Kidney (tissue), 14 donors: ENCODE measurements around the gene OTOF. TPM values are rescaled to one million over a fixed set of nuclear protein-coding genes. Genes with fewer than 3 reads are reported as not detected.

Experiments
- DNase-seq, 5 donors: peaks; one replicate each; pipeline ENCODE4 v3.0.0-alpha.2; 2013 to 2020
- FAIRE-seq: peaks from 2 replicates; lab custom pipeline; 2012; peaks lifted over from hg19 to GRCh38; lab: Jason Lieb, UNC
- H3K27ac ChIP-seq, 2 donors: one replicate each; pipeline ENCODE4 v1.7.0; 2013; ENCODE audit warnings: low read depth in 2 of 2, low read length in 2 of 2, inconsistent platforms in 1 of 2
- H3K27me3 ChIP-seq: one replicate; pipeline ENCODE4 v1.7.1; 2013; ENCODE audit warnings: low read length, inconsistent platforms; ENCODE audit not compliant: control insufficient read depth, insufficient read depth
- H3K36me3 ChIP-seq, 3 donors: one replicate each; pipeline versions ENCODE4 v1.7.0 to v1.7.1; 2013; ENCODE audit warnings: low read length in 3 of 3, control low read depth in 1 of 3, inconsistent platforms in 1 of 3; ENCODE audit not compliant: insufficient read depth in 3 of 3, control insufficient read depth in 2 of 3
- H3K4me1 ChIP-seq, 3 donors: one replicate each; pipeline versions ENCODE4 v1.7.0 to v1.7.1; 2013; ENCODE audit warnings: low read length in 3 of 3, inconsistent platforms in 1 of 3, low read depth in 1 of 3; ENCODE audit not compliant: control insufficient read depth in 2 of 3, insufficient read depth in 2 of 3
- H3K4me3 ChIP-seq, 3 donors: one replicate each; pipeline versions ENCODE4 v1.7.0 to v1.8.1; 2013; ENCODE audit warnings: low read length in 3 of 3, control low read depth in 1 of 3, inconsistent platforms in 1 of 3
- H3K9ac ChIP-seq, 3 donors: one replicate each; pipeline versions ENCODE4 v1.7.0 to v1.7.1; 2013; ENCODE audit warnings: low read length in 3 of 3, control low read depth in 1 of 3, inconsistent platforms in 1 of 3
- H3K9me3 ChIP-seq, 3 donors: one replicate each; pipeline versions ENCODE4 v1.7.0 to v1.7.1; 2013; ENCODE audit warnings: low read length in 3 of 3, control low read depth in 1 of 3, inconsistent platforms in 1 of 3; ENCODE audit not compliant: control insufficient read depth in 2 of 3, insufficient read depth in 1 of 3
- CTCF ChIP-seq: IDR thresholded peaks from 3 replicates; pipeline ENCODE4 v1.5.1; 2012; ENCODE audit warnings: mild to moderate bottlenecking, moderate library complexity, borderline replicate concordance; ENCODE audit not compliant: insufficient read depth; ENCODE audit errors: extremely low read depth
- intact Hi-C: fragments of 100-400 bp; cut with DNase I; formaldehyde crosslinking; loops from one replicate; pipeline ENCODE4 v1.11.1; 2022
- polyA plus RNA-seq: library from polyadenylated mRNA; stranded (reverse); fragments of 350-450 nt; fragmentation: Illumina TruSeq; extraction: RNeasy Lipid Tissue Mini Kit (QIAGEN cat#74804); gene quantifications from one replicate; pipeline ENCODE4 v1.2.3, GENCODE V29; 2014; ENCODE audit warnings: low read depth, low replicate concordance; ENCODE audit not compliant: insufficient read depth
- total RNA-seq: library from RNA; stranded (reverse); fragmentation: NEBNext Ultra II Directional; extraction: Animal tissue kit (Norgen Biotek cat#: 25700); gene quantifications from one replicate; pipeline ENCODE4 v1.2.1, GENCODE V29; 2021
- donor health status: control.
- donor health status: control.
- donor health status: control.
- donor health status: control.
- donor health status: control.
- donor health status: DM: yes; HTN: yes; CAD: no.
- donor health status: Normal renal cell carcinoma (clear cell type).

The OTOF gene
- total and polyA plus RNA-seq, 2 donors from 2014 or later: 0.16 TPM; not detected in 1

- FAIRE-seq: no peak
- Histone ChIP-seq H3K27me3 (no peaks in the 10 kb centered on the region), H3K4me1 (peaks cover 0 to 5% (median 0%) of the 10 kb centered on the region in 3 donors), H3K9me3 (no peaks in the 10 kb centered on the region), H3K27ac (no peak overlapping the region), H3K9ac (peak overlapping the region in 1 of 3 donors; percentile 35), H3K4me3 (peak overlapping the region in 2 of 3 donors; percentile 18 to 55), H3K36me3 (no peaks in the 10 kb centered on the region)
- intact Hi-C loops: no loop called here
- DNase-seq: peak; percentile 86 to 91 (median 90)
- peak; percentile 69 for TF ChIP-seq CTCF
Observed at GRCh38 chr2:26503231-26503880, 25.4 kb upstream of the OTOF start.

- Histone ChIP-seq H3K36me3 (no peaks in the 10 kb centered on the region), H3K9me3 (no peaks in the 10 kb centered on the region), H3K27ac (no peak overlapping the region), H3K4me3 (no peak overlapping the region), H3K27me3 (no peaks in the 10 kb centered on the region), H3K9ac (no peak overlapping the region), H3K4me1 (peaks cover 0 to 5% (median 0%) of the 10 kb centered on the region in 3 donors)
- intact Hi-C loops: no loop called here
- DNase-seq (peak in 1 of 5 donors; percentile 9), FAIRE-seq (no peak)
- TF ChIP-seq CTCF: no peak
Observed at GRCh38 chr2:26500406-26500805, 22.5 kb upstream of the OTOF start.

- H3K9me3 ChIP-seq: no peaks in the 10 kb centered on the region
- peak; percentile 70 to 92 (median 85) for DNase-seq
- no peak overlapping the region for H3K9ac ChIP-seq
- intact Hi-C loops: no loop called here
- no peak overlapping the region for H3K27ac ChIP-seq
- no peaks in the 10 kb centered on the region for H3K27me3 ChIP-seq
- H3K36me3 ChIP-seq: no peaks in the 10 kb centered on the region
- no peak for FAIRE-seq
- no peak for TF ChIP-seq CTCF
- H3K4me3 ChIP-seq: no peak overlapping the region
- H3K4me1 ChIP-seq: no peaks in the 10 kb centered on the region
Observed at GRCh38 chr2:26495705-26496297, 17.9 kb upstream of the OTOF start.
